GM12878 (cell line): ENCODE data around the gene JADE3.

Source experiments
- CEBPB ChIP-seq, 2 experiments: fragments of 150-350 bp in 1 of 2; IDR thresholded peaks; 2 replicates each; pipeline ENCODE4 v1.6.1; 2012 to 2014; ENCODE audit warnings: low read depth in 2 of 2, low read length in 2 of 2, borderline replicate concordance in 1 of 2, inconsistent platforms in 1 of 2
- EP300 ChIP-seq, 2 experiments: fragments of 150-350 bp in 1 of 2; IDR thresholded peaks; 2 replicates each; pipeline ENCODE4 v1.6.1; 2011 to 2012; ENCODE audit warnings: low read depth in 2 of 2, low read length in 2 of 2, borderline replicate concordance in 1 of 2, improper control_type of control experiment in 1 of 2, inconsistent platforms in 1 of 2; ENCODE audit not compliant: control insufficient read depth in 1 of 2
- POLR2A ChIP-seq: IDR thresholded peaks from 2 replicates; pipeline ENCODE4 v1.6.1; 2011; ENCODE audit warnings: low read depth, mild to moderate bottlenecking, low read length
- POLR2AphosphoS5 ChIP-seq: IDR thresholded peaks from 2 replicates; pipeline ENCODE4 v1.6.1; 2011; ENCODE audit warnings: mild to moderate bottlenecking, low read length, inconsistent platforms
- RFX5 ChIP-seq: IDR thresholded peaks from 2 replicates; pipeline ENCODE4 v1.6.1; 2011; ENCODE audit warnings: low read depth, low read length, improper control_type of control experiment
- SREBF1 ChIP-seq: IDR thresholded peaks from 2 replicates; pipeline ENCODE4 v1.6.1; 2012; ENCODE audit warnings: mild to moderate bottlenecking, low read length
- TARDBP ChIP-seq: IDR thresholded peaks from 2 replicates; pipeline ENCODE4 v1.6.1; 2016; ENCODE audit warnings: borderline replicate concordance
- YY1 ChIP-seq: IDR thresholded peaks from 2 replicates; pipeline ENCODE4 v1.6.1; 2011; ENCODE audit warnings: low read depth, mild to moderate bottlenecking, low read length
- TF ChIP-seq, protein P1 (sequence below): fragments of 450-650 bp; IDR thresholded peaks from 2 replicates; pipeline ENCODE4 v1.6.1; 2016; ENCODE audit warnings: mild to moderate bottlenecking
- TF ChIP-seq, protein P2 (sequence below): IDR thresholded peaks from 2 replicates; pipeline ENCODE4 v1.6.1; 2012; ENCODE audit warnings: low read length, inconsistent platforms

- TF ChIP-seq EP300 (IDR thresholded peaks at IDR 0.05; ENCODE audit: borderline replicate concordance in 1 of 2, control insufficient read depth in 1 of 2, low read depth in 2 of 2, low read length in 2 of 2) (no peak), POLR2AphosphoS5 (no peak), YY1 (no peak), SREBF1 (no peak), RFX5 (no peak), TARDBP (no peak), POLR2A (no peak), CEBPB (IDR thresholded peaks at IDR 0.05; ENCODE audit: borderline replicate concordance in 1 of 2, low read depth in 2 of 2, low read length in 2 of 2) (no peak)
- TF ChIP-seq, protein P1, sequence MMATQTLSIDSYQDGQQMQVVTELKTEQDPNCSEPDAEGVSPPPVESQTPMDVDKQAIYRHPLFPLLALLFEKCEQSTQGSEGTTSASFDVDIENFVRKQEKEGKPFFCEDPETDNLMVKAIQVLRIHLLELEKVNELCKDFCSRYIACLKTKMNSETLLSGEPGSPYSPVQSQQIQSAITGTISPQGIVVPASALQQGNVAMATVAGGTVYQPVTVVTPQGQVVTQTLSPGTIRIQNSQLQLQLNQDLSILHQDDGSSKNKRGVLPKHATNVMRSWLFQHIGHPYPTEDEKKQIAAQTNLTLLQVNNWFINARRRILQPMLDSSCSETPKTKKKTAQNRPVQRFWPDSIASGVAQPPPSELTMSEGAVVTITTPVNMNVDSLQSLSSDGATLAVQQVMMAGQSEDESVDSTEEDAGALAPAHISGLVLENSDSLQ = no peak
- TF ChIP-seq, protein P2, sequence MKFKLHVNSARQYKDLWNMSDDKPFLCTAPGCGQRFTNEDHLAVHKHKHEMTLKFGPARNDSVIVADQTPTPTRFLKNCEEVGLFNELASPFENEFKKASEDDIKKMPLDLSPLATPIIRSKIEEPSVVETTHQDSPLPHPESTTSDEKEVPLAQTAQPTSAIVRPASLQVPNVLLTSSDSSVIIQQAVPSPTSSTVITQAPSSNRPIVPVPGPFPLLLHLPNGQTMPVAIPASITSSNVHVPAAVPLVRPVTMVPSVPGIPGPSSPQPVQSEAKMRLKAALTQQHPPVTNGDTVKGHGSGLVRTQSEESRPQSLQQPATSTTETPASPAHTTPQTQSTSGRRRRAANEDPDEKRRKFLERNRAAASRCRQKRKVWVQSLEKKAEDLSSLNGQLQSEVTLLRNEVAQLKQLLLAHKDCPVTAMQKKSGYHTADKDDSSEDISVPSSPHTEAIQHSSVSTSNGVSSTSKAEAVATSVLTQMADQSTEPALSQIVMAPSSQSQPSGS = no peak
Measured at GRCh38 chrX:47093248-47093647, 181.0 kb downstream of the JADE3 start.
